ENCODE measurements around the gene CAMK2D.

DNA sequence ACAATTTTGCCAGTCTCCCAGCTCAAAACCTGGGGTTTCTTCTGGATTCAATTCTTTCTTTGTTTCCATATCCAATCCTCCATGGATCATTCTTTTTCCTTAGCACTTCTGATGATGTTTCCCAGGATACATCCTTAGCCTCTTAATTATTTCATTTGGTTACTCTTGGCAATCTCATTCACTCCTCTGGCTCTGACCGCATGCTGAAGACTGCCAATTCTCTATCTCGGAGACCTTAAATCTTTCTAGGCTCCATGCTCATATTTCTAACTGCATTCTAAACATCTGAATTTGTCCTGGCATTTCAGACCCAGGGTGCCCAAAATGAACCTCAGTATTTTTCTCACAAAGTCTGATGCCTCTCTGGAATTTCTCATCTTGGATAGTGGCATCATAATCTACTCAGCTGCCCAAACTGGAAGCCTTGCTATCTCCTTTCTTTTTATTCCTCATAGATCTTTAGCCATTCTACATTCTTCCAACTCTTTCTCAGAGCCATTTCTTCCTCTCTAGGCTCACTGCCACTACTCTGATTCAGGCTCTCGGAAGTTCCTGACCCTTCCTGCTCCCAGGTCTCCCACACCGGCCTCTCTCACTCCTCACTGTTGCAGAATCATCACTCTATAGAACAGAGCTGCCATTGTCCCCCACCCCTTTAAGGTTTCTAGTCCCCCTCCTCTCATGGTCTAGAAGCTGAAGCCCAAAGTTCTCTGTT is 290.2 kb downstream of the CAMK2D start:
- TF ChIP-seq, protein P1, sequence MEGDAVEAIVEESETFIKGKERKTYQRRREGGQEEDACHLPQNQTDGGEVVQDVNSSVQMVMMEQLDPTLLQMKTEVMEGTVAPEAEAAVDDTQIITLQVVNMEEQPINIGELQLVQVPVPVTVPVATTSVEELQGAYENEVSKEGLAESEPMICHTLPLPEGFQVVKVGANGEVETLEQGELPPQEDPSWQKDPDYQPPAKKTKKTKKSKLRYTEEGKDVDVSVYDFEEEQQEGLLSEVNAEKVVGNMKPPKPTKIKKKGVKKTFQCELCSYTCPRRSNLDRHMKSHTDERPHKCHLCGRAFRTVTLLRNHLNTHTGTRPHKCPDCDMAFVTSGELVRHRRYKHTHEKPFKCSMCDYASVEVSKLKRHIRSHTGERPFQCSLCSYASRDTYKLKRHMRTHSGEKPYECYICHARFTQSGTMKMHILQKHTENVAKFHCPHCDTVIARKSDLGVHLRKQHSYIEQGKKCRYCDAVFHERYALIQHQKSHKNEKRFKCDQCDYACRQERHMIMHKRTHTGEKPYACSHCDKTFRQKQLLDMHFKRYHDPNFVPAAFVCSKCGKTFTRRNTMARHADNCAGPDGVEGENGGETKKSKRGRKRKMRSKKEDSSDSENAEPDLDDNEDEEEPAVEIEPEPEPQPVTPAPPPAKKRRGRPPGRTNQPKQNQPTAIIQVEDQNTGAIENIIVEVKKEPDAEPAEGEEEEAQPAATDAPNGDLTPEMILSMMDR (IDR thresholded peaks at IDR 0.05), result no peak
- TF ChIP-seq POLR2AphosphoS5 (IDR thresholded peaks at IDR 0.05; ENCODE audit: insufficient read depth in 1 of 2, low read depth in 1 of 2) (no peak), POLR2A (IDR thresholded peaks at IDR 0.05) (no peak)
